Globus pallidus (tissue), 1 donor: ENCODE measurements around the gene KIR3DL3.
"Not testable (repeated sequence)": the region's sequence is repeated elsewhere in the genome, so short reads cannot be mapped to it uniquely, and the experiment has no call there.

ENCODE experiments used
- DNase-seq: peaks from one replicate; pipeline ENCODE4 v3.0.0-alpha.2; 2015; ENCODE audit warnings: low spot score

Gene KIR3DL3

GRCh38 chr19:54782916-54783315 is 58.7 kb downstream of the KIR3DL3 start:
- not testable (repeated sequence) for DNase-seq
